CD4-positive, CD25-positive, alpha-beta regulatory T cell (primary cell): ENCODE results near the gene CRMP1. TPM values are rescaled to one million over a fixed set of nuclear protein-coding genes. Genes with fewer than 3 reads are reported as not detected.

Experiments used
- ATAC-seq, 2 donors: fragments of 150-1000 bp; cut with Tn5 transposase; one replicate each; pipeline ENCODE4 v1.10.0; 2021; ENCODE audit warnings: low read depth in 2 of 2, moderate number of reproducible peaks in 2 of 2, moderate library complexity in 1 of 2
- DNase-seq, 3 donors: peaks; one replicate each; pipeline versions ENCODE4 v3.0.0 to v3.0.0-alpha.2; 2012 to 2022; ENCODE audit warnings: mixed read lengths in 1 of 3
- H3K27ac ChIP-seq: one replicate; pipeline ENCODE4 v1.7.0; 2013; ENCODE audit warnings: mild to moderate bottlenecking, low read length; ENCODE audit not compliant: insufficient read depth, poor library complexity, severe bottlenecking
- H3K27me3 ChIP-seq: one replicate; pipeline ENCODE4 v1.7.0; 2013; ENCODE audit warnings: low read length; ENCODE audit not compliant: control insufficient read depth, insufficient read depth
- H3K36me3 ChIP-seq: one replicate; pipeline ENCODE4 v1.7.0; 2013; ENCODE audit warnings: mild to moderate bottlenecking, low read length, moderate library complexity; ENCODE audit not compliant: control insufficient read depth, insufficient read depth
- H3K4me1 ChIP-seq: 2 replicates; pipeline ENCODE4 v1.7.0; 2013; ENCODE audit warnings: mild to moderate bottlenecking, low read length; ENCODE audit not compliant: insufficient read depth, control insufficient read depth, poor library complexity, severe bottlenecking
- H3K4me3 ChIP-seq: one replicate; pipeline ENCODE4 v1.7.0; 2013; ENCODE audit warnings: low read depth, mild to moderate bottlenecking, low read length, moderate library complexity
- H3K9me3 ChIP-seq, 2 experiments: 1 replicate in 1 of 2; 2 replicates in 1 of 2; pipeline ENCODE4 v1.7.0; 2013; ENCODE audit warnings: low read length in 2 of 2, mild to moderate bottlenecking in 1 of 2, moderate library complexity in 1 of 2; ENCODE audit not compliant: control insufficient read depth in 2 of 2
- H3K27ac Mint-ChIP-seq, 3 donors: one replicate each; pipeline ENCODE4 v1.8.0; 2020 to 2022; ENCODE audit warnings: mild to moderate bottlenecking in 3 of 3, mixed read lengths in 3 of 3, moderate library complexity in 2 of 3
- H3K27me3 Mint-ChIP-seq: one replicate; pipeline ENCODE4 v1.8.0; 2022; ENCODE audit warnings: mild to moderate bottlenecking, mixed read lengths
- H3K36me3 Mint-ChIP-seq: one replicate; pipeline ENCODE4 v1.8.0; 2020; ENCODE audit warnings: mixed read lengths
- H3K4me1 Mint-ChIP-seq, 4 donors: one replicate each; pipeline ENCODE4 v1.8.0; 2020 to 2022; ENCODE audit warnings: mixed read lengths in 4 of 4, mild to moderate bottlenecking in 1 of 4
- H3K4me3 Mint-ChIP-seq, 4 donors: one replicate each; pipeline ENCODE4 v1.8.0; 2020 to 2022; ENCODE audit warnings: mild to moderate bottlenecking in 4 of 4, mixed read lengths in 4 of 4, moderate library complexity in 3 of 4
- H3K9me3 Mint-ChIP-seq, 7 donors: one replicate each; pipeline ENCODE4 v1.8.0; 2020 to 2022; ENCODE audit warnings: mixed read lengths in 7 of 7, mild to moderate bottlenecking in 3 of 7, moderate library complexity in 2 of 7
- polyA plus RNA-seq, 4 donors: library from polyadenylated mRNA; unstranded; fragments of 300-500 nt; fragmentation: Illumina TruSeq; gene quantifications; one replicate each; pipeline ENCODE4 v1.2.3, GENCODE V29; 2021
- total RNA-seq: library from RNA; stranded (reverse); gene quantifications from one replicate; pipeline ENCODE4 v1.2.3, GENCODE V29; 2022

The CRMP1 gene
- total and polyA plus RNA-seq, 5 donors from 2014 or later: not detected

- Mint-ChIP-seq H3K9me3 (peaks cover 0 to 2% (median 0%) of the 10 kb centered on the region in 7 donors), H3K4me1 (no peaks in the 10 kb centered on the region), H3K27me3 (peaks cover 11% of the 10 kb centered on the region), H3K4me3 (no peak overlapping the region), H3K36me3 (no peaks in the 10 kb centered on the region), H3K27ac (no peak overlapping the region)
- Histone ChIP-seq H3K4me1 (no peaks in the 10 kb centered on the region), H3K9me3 (no peaks in the 10 kb centered on the region), H3K27me3 (no peaks in the 10 kb centered on the region), H3K27ac (no peak overlapping the region), H3K4me3 (no peak overlapping the region), H3K36me3 (no peaks in the 10 kb centered on the region)
- ATAC-seq (no peak), DNase-seq (no peak)
Observed at GRCh38 chr4:5924461-5925125, 31.7 kb upstream of the CRMP1 start.

DNA sequence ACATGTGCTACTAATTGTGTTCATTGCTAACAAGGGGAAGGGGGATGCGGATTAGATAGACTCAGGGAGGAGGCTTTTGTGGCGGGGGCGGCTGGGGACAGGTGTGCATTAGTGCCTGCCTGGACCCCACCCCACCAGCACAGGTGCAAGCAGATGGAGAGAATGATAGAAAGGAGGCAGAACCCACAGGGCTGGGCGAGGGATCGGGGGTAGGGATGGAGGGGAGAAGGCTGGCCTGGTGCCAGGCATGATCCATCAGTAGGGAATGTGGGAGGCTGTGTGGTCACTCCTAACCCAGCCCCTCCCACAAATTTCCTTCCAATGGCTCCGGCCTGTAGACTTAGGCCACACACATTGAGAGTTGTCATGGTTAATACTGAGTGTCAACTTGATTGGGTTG lies 30.5 kb upstream of the CRMP1 start:
- Mint-ChIP-seq H3K27ac (peak overlapping the region in 1 of 3 donors; percentile 76), H3K4me1 (no peaks in the 10 kb centered on the region), H3K9me3 (peaks cover 0 to 2% (median 0%) of the 10 kb centered on the region in 7 donors), H3K36me3 (no peaks in the 10 kb centered on the region), H3K27me3 (peaks cover 11% of the 10 kb centered on the region), H3K4me3 (no peak overlapping the region)
- no peak overlapping the region for H3K27ac ChIP-seq
- H3K9me3 ChIP-seq: no peaks in the 10 kb centered on the region
- no peaks in the 10 kb centered on the region for H3K36me3 ChIP-seq
- no peak for DNase-seq
- no peak for ATAC-seq
- H3K4me3 ChIP-seq: no peak overlapping the region
- no peaks in the 10 kb centered on the region for H3K27me3 ChIP-seq
- no peaks in the 10 kb centered on the region for H3K4me1 ChIP-seq

DNA sequence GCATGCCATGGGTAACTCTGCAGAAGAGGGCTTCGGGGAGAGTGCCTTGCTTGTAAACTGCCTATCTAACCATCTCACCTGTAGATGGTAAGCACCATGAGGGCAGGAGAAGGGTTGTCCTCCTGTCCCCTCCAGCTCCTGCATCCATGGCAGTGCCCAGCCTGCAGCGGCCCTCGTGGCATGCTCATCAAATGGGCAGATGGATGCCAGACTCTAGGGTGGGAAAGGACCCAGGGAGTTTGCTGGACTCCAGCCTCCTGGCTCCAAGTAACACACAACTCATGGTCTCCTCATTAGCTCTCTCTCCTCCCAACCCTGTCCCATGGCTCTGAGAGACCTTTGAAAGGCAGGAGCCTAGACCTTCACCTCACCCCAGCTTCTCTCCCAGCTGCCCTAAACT lies 29.7 kb upstream of the CRMP1 start:
- Mint-ChIP-seq H3K36me3 (no peaks in the 10 kb centered on the region), H3K27ac (no peak overlapping the region), H3K27me3 (peaks cover 11% of the 10 kb centered on the region), H3K4me3 (no peak overlapping the region), H3K4me1 (no peaks in the 10 kb centered on the region), H3K9me3 (peaks cover 0 to 2% (median 0%) of the 10 kb centered on the region in 7 donors)
- Histone ChIP-seq H3K4me3 (no peak overlapping the region), H3K4me1 (no peaks in the 10 kb centered on the region), H3K27me3 (no peaks in the 10 kb centered on the region), H3K36me3 (no peaks in the 10 kb centered on the region), H3K27ac (no peak overlapping the region), H3K9me3 (no peaks in the 10 kb centered on the region)
- no peak for ATAC-seq
- DNase-seq: no peak

DNA sequence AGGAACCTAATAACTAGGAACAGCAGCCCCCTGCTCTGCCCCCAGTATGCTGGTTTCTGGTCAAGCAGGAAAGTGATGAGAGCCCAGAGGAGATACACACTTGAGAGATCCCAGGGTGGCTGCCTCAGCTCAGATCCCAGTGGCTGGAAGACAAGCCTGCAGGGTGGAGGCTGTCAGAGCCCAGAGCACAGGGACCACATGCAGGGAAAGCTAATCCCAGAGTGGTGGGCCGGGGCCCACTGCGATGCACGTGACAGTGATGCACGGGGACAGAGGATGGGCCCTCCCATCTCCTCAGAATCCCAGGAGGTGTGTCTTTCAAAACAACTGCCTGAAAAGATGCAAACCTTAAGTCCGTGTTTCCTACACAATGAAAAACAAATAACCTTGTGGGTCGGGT lies 29.1 kb upstream of the CRMP1 start:
- H3K9me3 ChIP-seq: no peaks in the 10 kb centered on the region
- H3K4me1 ChIP-seq: no peaks in the 10 kb centered on the region
- Mint-ChIP-seq H3K27ac (no peak overlapping the region), H3K4me1 (no peaks in the 10 kb centered on the region), H3K27me3 (peaks cover 11% of the 10 kb centered on the region), H3K9me3 (peaks cover 0 to 2% (median 0%) of the 10 kb centered on the region in 7 donors), H3K36me3 (no peaks in the 10 kb centered on the region), H3K4me3 (no peak overlapping the region)
- no peak overlapping the region for H3K4me3 ChIP-seq
- H3K36me3 ChIP-seq: no peaks in the 10 kb centered on the region
- DNase-seq: no peak
- H3K27me3 ChIP-seq: no peaks in the 10 kb centered on the region
- no peak for ATAC-seq
- H3K27ac ChIP-seq: no peak overlapping the region

GRCh38 chr4:5921101-5921980 lies 28.5 kb upstream of the CRMP1 start:
- H3K4me1 ChIP-seq: no peaks in the 10 kb centered on the region
- DNase-seq: no peak
- Mint-ChIP-seq H3K9me3 (peaks cover 0 to 2% (median 0%) of the 10 kb centered on the region in 7 donors), H3K36me3 (no peaks in the 10 kb centered on the region), H3K27ac (no peak overlapping the region), H3K4me3 (no peak overlapping the region), H3K27me3 (peaks cover 11% of the 10 kb centered on the region), H3K4me1 (no peaks in the 10 kb centered on the region)
- no peaks in the 10 kb centered on the region for H3K9me3 ChIP-seq
- H3K4me3 ChIP-seq: no peak overlapping the region
- no peak for ATAC-seq
- H3K27me3 ChIP-seq: no peaks in the 10 kb centered on the region
- H3K27ac ChIP-seq: no peak overlapping the region
- H3K36me3 ChIP-seq: no peaks in the 10 kb centered on the region

DNA sequence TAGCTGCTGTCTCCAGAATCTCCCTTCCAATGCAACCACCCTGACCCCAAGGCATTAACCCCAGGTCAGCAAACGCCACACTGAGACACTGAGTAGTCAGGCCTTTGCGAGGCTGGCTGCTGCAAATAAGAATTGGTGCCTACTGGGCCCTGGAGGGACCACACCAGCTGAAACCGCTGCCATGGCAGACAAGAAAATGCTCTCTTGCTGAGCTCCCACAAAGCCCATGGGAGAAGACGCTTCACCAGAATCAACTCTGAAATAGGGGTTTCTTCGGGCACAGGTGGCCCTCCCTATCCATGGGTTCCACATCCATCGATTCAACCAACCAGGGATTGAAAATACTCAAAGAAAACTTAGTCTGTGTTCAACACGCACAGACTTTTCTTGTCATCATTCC lies 26.7 kb upstream of the CRMP1 start:
- ATAC-seq (no peak), DNase-seq (no peak)
- Mint-ChIP-seq H3K9me3 (peaks cover 0 to 2% (median 0%) of the 10 kb centered on the region in 7 donors), H3K36me3 (no peaks in the 10 kb centered on the region), H3K4me1 (no peaks in the 10 kb centered on the region), H3K4me3 (no peak overlapping the region), H3K27ac (no peak overlapping the region), H3K27me3 (peaks cover 16% of the 10 kb centered on the region)
- Histone ChIP-seq H3K9me3 (no peaks in the 10 kb centered on the region), H3K4me1 (no peaks in the 10 kb centered on the region), H3K27me3 (no peaks in the 10 kb centered on the region), H3K4me3 (no peak overlapping the region), H3K36me3 (no peaks in the 10 kb centered on the region), H3K27ac (no peak overlapping the region)

- no peak overlapping the region for H3K4me3 Mint-ChIP-seq
- no peaks in the 10 kb centered on the region for H3K36me3 Mint-ChIP-seq
- no peak overlapping the region for H3K27ac ChIP-seq
- H3K9me3 ChIP-seq: no peaks in the 10 kb centered on the region
- no peaks in the 10 kb centered on the region for H3K4me1 Mint-ChIP-seq
- H3K36me3 ChIP-seq: no peaks in the 10 kb centered on the region
- H3K9me3 Mint-ChIP-seq: peaks cover 0 to 2% (median 0%) of the 10 kb centered on the region in 7 donors
- H3K4me3 ChIP-seq: no peak overlapping the region
- H3K27me3 Mint-ChIP-seq: peaks cover 16% of the 10 kb centered on the region
- ATAC-seq (no peak), DNase-seq (no peak)
- no peak overlapping the region for H3K27ac Mint-ChIP-seq
- H3K27me3 ChIP-seq: no peaks in the 10 kb centered on the region
- H3K4me1 ChIP-seq: no peaks in the 10 kb centered on the region
Observed at GRCh38 chr4:5919044-5919443, 26.2 kb upstream of the CRMP1 start.
